Activated naive CD4-positive, alpha-beta T cell treated with anti-CD3 and anti-CD28 coated beads, Interleukin-2, amount 10 ng/mL, durations not matched to agents 7 days and 5 days (primary cell): ENCODE results near the gene IL31RA.
A peak's percentile ranks its signal among the peaks of the same experiment; 100 is the strongest.

Experiments
- CTCF ChIA-PET: fragments of 350-600 bp; sonication (Branson Sonifier 250); formaldehyde crosslinking; loops from one replicate; lab custom pipeline; 2021; ENCODE audit warnings: antibody characterized with exemption; lab: Charles Lee
- DNase-seq: peaks from one replicate; pipeline ENCODE4 v3.0.0-alpha.2; 2020
- H3K27ac Mint-ChIP-seq: one replicate; pipeline ENCODE4 v1.8.0; 2021; ENCODE audit warnings: mild to moderate bottlenecking, moderate library complexity, mixed read lengths
- H3K27me3 Mint-ChIP-seq: one replicate; pipeline ENCODE4 v1.8.0; 2021; ENCODE audit warnings: mild to moderate bottlenecking, mixed read lengths
- H3K36me3 Mint-ChIP-seq: one replicate; pipeline ENCODE4 v1.8.0; 2021; ENCODE audit warnings: mixed read lengths
- H3K4me1 Mint-ChIP-seq: one replicate; pipeline ENCODE4 v1.8.0; 2021; ENCODE audit warnings: mixed read lengths
- H3K4me3 Mint-ChIP-seq: one replicate; pipeline ENCODE4 v1.8.0; 2021; ENCODE audit warnings: mild to moderate bottlenecking, moderate library complexity, mixed read lengths
- H3K9me3 Mint-ChIP-seq: one replicate; pipeline ENCODE4 v1.8.0; 2021; ENCODE audit warnings: mixed read lengths

Gene IL31RA

DNA sequence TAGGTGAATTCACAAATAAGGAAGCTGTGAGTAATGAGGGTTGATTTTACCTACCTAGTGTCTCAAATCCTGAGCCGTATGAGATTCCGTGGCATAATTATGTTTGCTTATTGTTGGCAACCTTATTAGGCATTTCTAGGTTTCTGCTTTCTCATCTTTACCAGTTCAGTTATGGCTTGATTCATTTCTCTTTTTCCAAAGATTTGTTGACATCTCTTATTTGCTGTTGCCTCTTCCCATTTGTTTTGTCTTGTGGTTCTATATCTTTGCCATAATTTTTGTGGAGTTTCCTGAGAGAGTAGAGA is 470 bp downstream of the IL31RA start:
- Mint-ChIP-seq H3K27ac (no peak overlapping the region), H3K4me3 (no peak overlapping the region), H3K9me3 (no peaks in the 10 kb centered on the region), H3K36me3 (no peaks in the 10 kb centered on the region), H3K4me1 (peaks cover 42% of the 10 kb centered on the region), H3K27me3 (no peaks in the 10 kb centered on the region)
- DNase-seq = no peak
- CTCF ChIA-PET = interaction anchor here (0.9 kb wide), 1 partner anchor 81 kb away, joined by 3 read pairs; no protein-coding TSS in a partner anchor

DNA sequence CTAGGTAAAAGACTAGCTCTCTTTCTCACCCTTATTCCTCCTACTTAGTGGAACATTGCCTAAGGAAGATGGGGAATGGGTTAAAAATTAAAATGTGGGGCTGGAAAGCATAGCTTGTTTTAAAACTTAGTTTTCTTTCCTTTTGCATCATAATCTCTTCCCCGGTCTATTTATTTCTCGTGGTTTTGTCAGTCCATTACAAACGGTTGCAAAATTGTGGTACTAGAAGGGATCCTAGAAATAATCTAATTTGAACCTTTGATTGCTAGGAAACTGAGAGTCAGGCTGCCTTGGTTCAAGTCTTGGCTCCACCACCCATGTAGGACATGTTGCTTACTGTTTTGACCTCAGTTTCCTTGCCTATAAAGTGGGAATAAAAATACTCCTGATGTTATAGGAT is 1.3 kb downstream of the IL31RA start:
- CTCF ChIA-PET = no interaction called here

DNA sequence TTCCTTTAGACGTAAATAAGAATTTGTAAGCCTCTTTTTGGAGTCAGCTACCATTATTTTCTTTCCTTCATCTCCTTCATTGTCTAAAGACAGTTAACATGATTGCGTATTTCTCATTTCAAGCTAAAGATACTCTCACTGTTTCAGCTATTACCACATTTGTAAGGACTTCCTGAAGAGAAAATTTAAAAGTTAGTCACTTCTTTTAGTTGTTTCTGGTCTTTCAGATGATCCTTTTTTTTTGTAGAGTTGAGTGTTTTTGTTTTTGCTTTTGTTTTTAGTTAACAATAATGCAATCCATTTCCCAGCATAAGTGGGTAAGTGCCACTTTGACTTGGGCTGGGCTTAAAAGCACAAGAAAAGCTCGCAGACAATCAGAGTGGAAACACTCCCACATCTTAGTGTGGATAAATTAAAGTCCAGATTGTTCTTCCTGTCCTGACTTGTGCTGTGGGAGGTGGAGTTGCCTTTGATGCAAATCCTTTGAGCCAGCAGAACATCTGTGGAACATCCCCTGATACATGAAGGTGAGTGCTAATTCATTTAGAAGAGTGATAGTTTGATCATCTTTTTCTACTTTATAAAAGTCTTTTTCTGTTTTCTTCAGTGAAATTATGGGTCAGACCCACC is 2.0 kb downstream of the IL31RA start:
- no peak overlapping the region for H3K27ac Mint-ChIP-seq
- no peak overlapping the region for H3K4me3 Mint-ChIP-seq
- peaks cover 54% of the 10 kb centered on the region for H3K4me1 Mint-ChIP-seq
- CTCF ChIA-PET = interaction anchor here (0.8 kb wide), 1 partner anchor 12 kb away, joined by 3 read pairs; no protein-coding TSS in a partner anchor
- H3K9me3 Mint-ChIP-seq = no peaks in the 10 kb centered on the region
- no peak for DNase-seq
- no peaks in the 10 kb centered on the region for H3K36me3 Mint-ChIP-seq
- H3K27me3 Mint-ChIP-seq = no peaks in the 10 kb centered on the region

More for the DNA sequence above, 1.3 kb downstream of the IL31RA start:
- no peak for DNase-seq
- Mint-ChIP-seq H3K36me3 (no peaks in the 10 kb centered on the region), H3K9me3 (no peaks in the 10 kb centered on the region), H3K27me3 (no peaks in the 10 kb centered on the region), H3K27ac (no peak overlapping the region), H3K4me3 (no peak overlapping the region), H3K4me1 (peaks cover 51% of the 10 kb centered on the region)

DNA sequence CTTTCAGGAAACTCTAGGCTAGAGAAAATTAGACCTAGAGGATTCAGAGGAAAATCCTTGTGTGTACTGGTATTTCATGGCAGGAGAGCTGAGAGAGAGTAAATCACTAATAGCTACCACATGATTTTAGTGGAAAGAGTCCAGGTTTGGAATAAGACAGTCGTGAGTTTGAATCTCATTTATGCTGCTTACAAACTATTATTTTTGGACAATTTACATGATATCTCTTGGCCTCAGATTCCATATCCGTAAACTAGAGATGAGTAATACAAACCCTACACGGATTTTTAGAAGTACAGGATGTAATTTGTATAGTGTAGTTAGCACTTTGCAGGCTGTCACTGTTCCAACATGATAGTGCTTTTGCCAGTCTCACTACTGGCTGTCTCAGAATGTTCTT is 2.7 kb downstream of the IL31RA start:
- H3K4me1 Mint-ChIP-seq = peaks cover 52% of the 10 kb centered on the region
- no peaks in the 10 kb centered on the region for H3K9me3 Mint-ChIP-seq
- no peaks in the 10 kb centered on the region for H3K36me3 Mint-ChIP-seq
- DNase-seq = no peak
- CTCF ChIA-PET = no interaction called here
- H3K4me3 Mint-ChIP-seq = no peak overlapping the region
- H3K27me3 Mint-ChIP-seq = no peaks in the 10 kb centered on the region
- no peak overlapping the region for H3K27ac Mint-ChIP-seq

DNA sequence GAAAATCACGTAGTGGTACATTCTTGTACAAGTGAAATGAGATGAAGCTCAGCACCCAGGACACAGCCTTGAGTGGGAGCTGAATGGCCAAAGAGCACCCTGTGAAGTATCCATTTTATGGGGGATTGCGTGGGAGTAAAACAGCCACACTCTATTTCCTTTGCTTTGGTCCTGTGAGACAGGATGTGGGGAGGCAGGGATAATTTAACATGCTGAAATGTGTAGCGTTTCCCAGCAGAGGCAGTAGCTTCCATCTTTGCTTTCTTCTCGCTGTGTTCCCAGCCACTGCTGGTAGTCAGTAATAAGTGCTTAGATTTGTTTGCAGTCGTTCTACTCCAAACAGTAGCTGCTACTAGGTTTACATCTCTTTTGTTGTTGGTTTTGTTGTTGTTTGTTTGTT is 4.4 kb downstream of the IL31RA start:
- no peaks in the 10 kb centered on the region for H3K27me3 Mint-ChIP-seq
- H3K4me3 Mint-ChIP-seq = no peak overlapping the region
- peaks cover 49% of the 10 kb centered on the region for H3K4me1 Mint-ChIP-seq
- H3K9me3 Mint-ChIP-seq = no peaks in the 10 kb centered on the region
- peak overlapping the region; percentile 80 for H3K27ac Mint-ChIP-seq
- CTCF ChIA-PET = interaction anchor here (0.6 to 1.8 kb wide), 11 partner anchors 10 to 346 kb away, joined by 3 to 7 read pairs (median 3); no protein-coding TSS in a partner anchor
- peaks cover 2% of the 10 kb centered on the region for H3K36me3 Mint-ChIP-seq
- DNase-seq = peak; percentile 30

DNA sequence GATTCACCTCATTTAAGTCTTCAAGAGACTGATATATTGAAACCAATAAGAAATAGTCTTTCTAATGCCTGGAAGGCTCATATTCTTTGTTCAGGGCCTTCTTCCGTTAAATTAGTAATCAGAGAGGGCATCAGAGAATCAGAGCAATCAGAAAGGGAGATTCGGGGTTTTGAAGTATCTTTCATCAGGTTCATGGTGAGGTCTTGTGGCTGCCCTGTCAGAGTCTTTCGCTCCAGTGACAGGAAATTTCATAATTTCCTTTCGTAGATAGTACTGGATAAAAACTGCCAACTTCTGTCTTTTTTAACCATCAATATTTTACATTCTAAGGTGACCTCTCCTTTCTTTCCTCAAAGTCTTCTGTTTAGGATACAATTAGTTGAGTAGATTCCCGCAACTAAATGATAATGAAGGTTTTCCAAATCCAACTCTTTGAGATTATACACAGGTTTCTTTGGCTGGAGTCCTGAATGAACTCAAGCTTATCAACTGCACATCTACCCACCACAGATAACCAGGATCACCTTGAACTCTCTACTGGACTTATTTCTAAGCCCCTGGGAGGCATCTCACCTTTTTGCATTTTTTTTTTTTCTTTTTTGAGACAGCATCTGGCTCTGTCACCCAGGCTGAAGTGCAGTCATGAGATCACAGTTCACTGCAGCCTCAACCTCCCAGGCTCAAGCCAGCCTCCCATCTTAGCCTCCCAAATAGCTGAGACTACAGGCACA is 5.5 kb downstream of the IL31RA start:
- H3K36me3 Mint-ChIP-seq = peaks cover 2% of the 10 kb centered on the region
- no peaks in the 10 kb centered on the region for H3K27me3 Mint-ChIP-seq
- peak; percentile 42 for DNase-seq
- peak overlapping the region; percentile 80 for H3K27ac Mint-ChIP-seq
- H3K4me3 Mint-ChIP-seq = no peak overlapping the region
- CTCF ChIA-PET = interaction anchor here (0.7 to 1.8 kb wide), 5 partner anchors 9 to 65 kb away, joined by 3 to 6 read pairs (median 4); no protein-coding TSS in a partner anchor
- peaks cover 44% of the 10 kb centered on the region for H3K4me1 Mint-ChIP-seq
- H3K9me3 Mint-ChIP-seq = no peaks in the 10 kb centered on the region

DNA sequence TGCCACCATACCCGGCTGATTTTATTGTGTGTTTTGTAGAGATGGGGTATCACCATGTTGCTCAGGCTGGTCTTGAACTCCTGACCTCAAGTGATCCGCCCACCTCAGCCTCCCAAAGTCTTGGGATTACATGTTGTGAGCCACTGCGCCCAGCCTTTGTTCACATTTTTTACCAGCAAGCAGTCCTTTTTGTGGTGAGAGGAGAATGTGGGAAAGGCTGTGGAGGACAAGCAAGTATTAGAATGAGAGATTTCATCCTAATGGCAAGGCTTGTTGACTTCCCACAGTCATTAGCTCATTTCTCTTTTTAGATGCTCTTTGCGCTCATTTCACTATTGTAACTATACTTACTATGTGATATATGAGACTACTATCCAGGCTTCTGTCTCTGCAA is 6.1 kb downstream of the IL31RA start:
- Mint-ChIP-seq H3K4me3 (no peak overlapping the region), H3K27ac (peak overlapping the region; percentile 80)
- DNase-seq = no peak

DNA sequence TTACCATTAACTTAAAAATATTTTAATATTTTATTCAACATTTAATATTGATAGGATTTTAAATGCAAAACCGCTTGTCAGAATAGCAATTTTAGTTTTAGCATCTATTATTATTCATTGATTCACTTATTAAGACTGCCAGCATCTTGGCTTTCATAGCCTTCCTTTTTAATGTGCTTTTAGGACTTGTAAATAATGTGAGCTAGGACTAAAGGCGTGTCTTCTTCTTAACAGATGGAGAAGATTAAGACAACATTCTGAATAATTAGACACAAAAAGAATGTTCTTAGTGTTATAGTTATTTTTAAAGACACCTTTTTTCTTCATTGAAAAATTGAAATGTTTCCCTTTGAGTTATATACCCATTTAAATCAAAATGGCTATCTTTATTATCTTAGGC is 6.9 kb downstream of the IL31RA start:
- H3K27ac Mint-ChIP-seq = no peak overlapping the region
- H3K27me3 Mint-ChIP-seq = no peaks in the 10 kb centered on the region
- CTCF ChIA-PET = interaction anchor here (1.3 kb wide), 1 partner anchor 11 kb away, joined by 3 read pairs; no protein-coding TSS in a partner anchor
- H3K36me3 Mint-ChIP-seq = peaks cover 2% of the 10 kb centered on the region
- H3K4me1 Mint-ChIP-seq = peaks cover 42% of the 10 kb centered on the region
- no peak overlapping the region for H3K4me3 Mint-ChIP-seq
- DNase-seq = no peak
- H3K9me3 Mint-ChIP-seq = no peaks in the 10 kb centered on the region

More for the DNA sequence above, 6.1 kb downstream of the IL31RA start:
- H3K9me3 Mint-ChIP-seq = no peaks in the 10 kb centered on the region
- CTCF ChIA-PET = interaction anchor here (1.3 to 1.6 kb wide), 2 partner anchors 8 to 12 kb away, joined by 3 to 6 read pairs; no protein-coding TSS in a partner anchor
- H3K36me3 Mint-ChIP-seq = peaks cover 2% of the 10 kb centered on the region
- peaks cover 44% of the 10 kb centered on the region for H3K4me1 Mint-ChIP-seq
- no peaks in the 10 kb centered on the region for H3K27me3 Mint-ChIP-seq

DNA sequence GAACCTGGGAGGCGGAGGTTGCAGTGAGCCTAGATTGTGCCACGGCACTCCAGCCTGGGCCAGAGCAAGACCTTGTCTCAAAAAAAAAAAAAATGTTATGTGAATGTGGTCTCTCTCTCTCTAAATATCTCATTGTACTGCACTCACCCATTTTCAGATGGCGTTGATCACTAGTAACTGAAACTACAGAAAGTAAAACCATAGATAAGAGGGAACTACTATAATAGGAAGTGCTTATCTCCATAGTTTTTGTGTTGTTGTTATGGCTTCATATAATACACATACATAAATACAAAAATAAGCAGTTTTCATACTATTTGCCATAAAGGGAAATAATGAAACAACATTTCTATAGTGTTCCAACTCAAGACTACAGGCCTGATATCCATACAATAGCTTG is 9.1 kb downstream of the IL31RA start:
- Mint-ChIP-seq H3K4me3 (no peak overlapping the region), H3K9me3 (no peaks in the 10 kb centered on the region), H3K36me3 (peaks cover 2% of the 10 kb centered on the region), H3K27ac (no peak overlapping the region), H3K27me3 (no peaks in the 10 kb centered on the region), H3K4me1 (peaks cover 25% of the 10 kb centered on the region)
- CTCF ChIA-PET = no interaction called here
- no peak for DNase-seq

DNA sequence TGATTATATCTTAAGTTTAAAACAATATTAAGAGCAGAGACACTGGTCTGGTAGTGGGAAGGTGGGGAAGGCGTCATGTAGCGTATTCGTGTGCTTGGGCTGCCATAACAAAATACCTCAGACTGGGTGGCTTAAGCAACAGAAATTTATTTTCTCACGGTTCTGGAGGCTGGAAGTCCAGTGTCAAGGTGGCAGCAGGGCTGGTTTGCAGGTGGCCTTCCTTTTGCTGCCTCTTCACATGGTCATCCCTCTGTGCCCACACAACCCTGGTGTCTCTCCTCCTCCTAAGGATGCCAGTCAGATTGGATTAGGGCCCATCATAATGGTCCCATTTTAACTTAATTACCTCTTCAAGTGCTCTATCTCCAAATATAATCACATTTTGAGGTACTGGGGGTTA is 9.6 kb downstream of the IL31RA start:
- no peaks in the 10 kb centered on the region for H3K27me3 Mint-ChIP-seq
- CTCF ChIA-PET = no interaction called here
- no peaks in the 10 kb centered on the region for H3K9me3 Mint-ChIP-seq
- no peak for DNase-seq
- peaks cover 23% of the 10 kb centered on the region for H3K4me1 Mint-ChIP-seq
- no peak overlapping the region for H3K4me3 Mint-ChIP-seq
- H3K36me3 Mint-ChIP-seq = peaks cover 2% of the 10 kb centered on the region
- no peak overlapping the region for H3K27ac Mint-ChIP-seq

DNA sequence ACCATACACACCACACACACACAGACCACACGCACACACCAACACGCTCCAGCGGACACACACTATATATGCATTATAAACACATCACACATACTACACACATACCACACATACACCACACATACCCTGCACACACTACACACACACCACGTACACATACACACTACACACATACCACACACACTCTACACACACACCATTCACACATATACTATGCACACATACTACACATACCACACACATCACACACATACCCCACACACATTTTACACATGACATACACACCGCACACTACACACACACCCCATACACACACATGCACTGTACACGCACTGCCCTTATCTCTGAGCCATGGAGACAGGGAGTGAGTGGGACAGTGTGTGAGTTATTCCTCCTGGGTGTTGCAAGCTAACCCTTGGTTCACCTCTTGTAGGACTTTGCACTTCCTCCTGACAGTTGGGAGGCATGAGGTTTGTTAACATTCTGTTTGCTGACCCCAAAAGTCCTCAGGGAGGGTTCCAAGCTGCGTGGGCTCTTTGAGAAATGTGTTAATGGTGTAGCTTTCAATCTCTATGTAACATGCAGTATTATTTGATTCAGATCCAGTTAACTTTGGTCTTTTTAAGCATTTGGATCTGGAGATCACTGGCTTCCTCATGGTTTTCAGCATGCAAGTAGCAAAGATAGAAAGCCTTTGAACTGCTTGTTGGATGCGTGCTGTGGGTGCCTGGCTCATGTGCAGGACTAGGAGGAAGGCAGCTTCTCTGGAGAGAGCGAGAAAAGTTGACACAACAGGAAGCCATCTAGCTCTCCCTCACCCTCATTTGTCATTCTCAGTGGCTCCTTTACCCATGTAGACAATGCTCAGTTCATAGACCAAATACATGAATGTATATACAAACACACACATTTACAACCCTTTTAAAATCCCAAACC is 13.7 kb downstream of the IL31RA start:
- Mint-ChIP-seq H3K27me3 (no peaks in the 10 kb centered on the region), H3K4me1 (peaks cover 5% of the 10 kb centered on the region), H3K4me3 (no peak overlapping the region), H3K27ac (no peak overlapping the region), H3K36me3 (no peaks in the 10 kb centered on the region), H3K9me3 (no peaks in the 10 kb centered on the region)
- DNase-seq = peak; percentile 24
- CTCF ChIA-PET = interaction anchor here (1.1 to 2.1 kb wide), 2 partner anchors 8 to 12 kb away, joined by 3 to 6 read pairs; no protein-coding TSS in a partner anchor

DNA sequence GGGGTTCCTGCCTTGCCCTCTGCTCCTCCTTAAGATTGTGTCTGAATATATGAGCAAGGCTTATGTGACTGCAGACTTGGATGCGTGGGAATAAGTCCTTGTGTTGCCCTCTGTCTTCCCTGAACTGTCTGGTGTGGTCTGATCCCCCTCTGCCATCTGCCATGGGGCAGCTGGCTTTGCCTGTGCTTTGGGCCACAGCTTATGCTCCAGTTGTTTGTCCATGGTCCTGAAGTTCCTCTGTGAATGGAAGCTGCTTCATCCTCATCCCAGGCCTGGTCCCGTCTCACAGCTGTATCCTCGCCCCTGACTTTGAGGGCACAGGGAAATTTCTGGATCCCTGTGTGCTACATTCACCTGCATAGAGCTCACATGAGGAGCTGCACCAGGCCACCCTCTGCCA is 14.7 kb downstream of the IL31RA start:
- peaks cover 5% of the 10 kb centered on the region for H3K4me1 Mint-ChIP-seq
- no peak for DNase-seq
- no peaks in the 10 kb centered on the region for H3K9me3 Mint-ChIP-seq
- no peaks in the 10 kb centered on the region for H3K27me3 Mint-ChIP-seq
- H3K27ac Mint-ChIP-seq = no peak overlapping the region
- no peak overlapping the region for H3K4me3 Mint-ChIP-seq
- no peaks in the 10 kb centered on the region for H3K36me3 Mint-ChIP-seq
- CTCF ChIA-PET = interaction anchor here (1.1 to 2.1 kb wide), 2 partner anchors 9 to 13 kb away, joined by 3 to 6 read pairs; no protein-coding TSS in a partner anchor

DNA sequence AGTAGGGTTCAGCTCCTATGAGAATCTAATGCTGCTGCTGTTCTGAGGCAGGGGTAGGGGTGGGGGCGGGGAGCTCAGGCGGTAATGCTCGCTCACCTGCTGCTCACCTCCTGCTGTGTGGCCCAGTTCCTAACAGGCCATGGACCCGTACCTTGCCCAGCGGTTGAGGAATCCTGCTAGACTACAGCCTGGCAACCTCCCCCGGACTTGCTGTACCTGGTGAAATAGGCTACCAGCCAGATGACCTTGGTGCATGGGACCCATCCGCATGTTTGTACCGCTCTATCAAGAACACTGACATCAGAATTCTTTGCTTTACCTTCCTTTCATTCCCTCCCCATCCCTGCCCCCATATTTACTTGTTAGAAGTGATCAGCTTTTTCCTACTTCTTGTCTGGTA is 15.3 kb downstream of the IL31RA start:
- Mint-ChIP-seq H3K27me3 (no peaks in the 10 kb centered on the region), H3K27ac (no peak overlapping the region), H3K4me1 (peaks cover 5% of the 10 kb centered on the region), H3K9me3 (no peaks in the 10 kb centered on the region), H3K36me3 (no peaks in the 10 kb centered on the region), H3K4me3 (no peak overlapping the region)
- CTCF ChIA-PET = interaction anchor here (2.1 kb wide), 1 partner anchor 10 kb away, joined by 6 read pairs; no protein-coding TSS in a partner anchor
- no peak for DNase-seq

DNA sequence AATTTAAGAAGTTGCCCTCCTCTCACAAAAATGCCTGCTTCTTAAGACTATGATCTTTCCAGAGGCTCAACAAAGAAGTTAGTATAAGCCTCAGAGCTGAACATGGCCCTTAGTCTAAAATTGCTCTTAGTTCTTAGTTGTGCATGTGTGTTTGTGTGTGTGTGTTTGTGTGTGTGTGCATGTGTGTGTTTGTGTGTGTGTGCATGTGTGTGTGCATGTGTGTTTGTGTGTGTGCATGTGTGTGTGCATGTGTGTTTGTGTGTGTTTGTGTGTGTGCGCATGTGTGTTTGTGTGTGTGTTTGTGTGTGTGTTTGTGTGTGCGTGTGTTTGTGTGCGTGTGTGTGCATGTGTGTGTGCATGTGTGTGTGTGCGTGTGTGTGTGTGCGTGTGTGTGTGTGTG is 15.8 kb downstream of the IL31RA start:
- CTCF ChIA-PET = no interaction called here
- no peaks in the 10 kb centered on the region for H3K27me3 Mint-ChIP-seq
- no peak for DNase-seq

More for the DNA sequence above, 15.8 kb downstream of the IL31RA start:
- H3K4me1 Mint-ChIP-seq = peaks cover 5% of the 10 kb centered on the region
- no peaks in the 10 kb centered on the region for H3K36me3 Mint-ChIP-seq
- H3K27ac Mint-ChIP-seq = no peak overlapping the region
- H3K4me3 Mint-ChIP-seq = no peak overlapping the region
- H3K9me3 Mint-ChIP-seq = no peaks in the 10 kb centered on the region
